GM13976 (cell line): Measurements from ENCODE around the gene HOXA9.

ENCODE experiments used
- DNase-seq: peaks from one replicate; pipeline ENCODE4 v3.0.0; 2012; ENCODE audit warnings: low spot score
- CTCF ChIP-seq: IDR thresholded peaks from 2 replicates; pipeline ENCODE4 v1.5.1; 2012; ENCODE audit warnings: borderline replicate concordance, mild to moderate bottlenecking; ENCODE audit not compliant: insufficient read depth; ENCODE audit errors: extremely low read depth, missing control alignments, control extremely low read depth
- in situ Hi-C: fragments of 300-500 bp; cut with MboI; formaldehyde crosslinking; loops from one replicate; pipeline ENCODE4 v1.12.0; 2022; ENCODE audit warnings: low sequenced_read_pairs, mixed read lengths, inconsistent platforms; ENCODE audit not compliant: unreplicated experiment

Gene HOXA9

GRCh38 chr7:27179030-27179429 lies 13.7 kb upstream of the HOXA9 start:
- no peak for TF ChIP-seq CTCF
- DNase-seq, result no peak
- in situ Hi-C loops, result no loop called here

GRCh38 chr7:27178366-27178765 lies 13.0 kb upstream of the HOXA9 start:
- DNase-seq, result no peak
- no peak for TF ChIP-seq CTCF
- in situ Hi-C loops, result no loop called here

GRCh38 chr7:27177795-27178320 lies 12.5 kb upstream of the HOXA9 start:
- TF ChIP-seq CTCF, result no peak
- in situ Hi-C loops, result no loop called here
- DNase-seq, result no peak

- in situ Hi-C loops, result no loop called here
- no peak for DNase-seq
- no peak for TF ChIP-seq CTCF
Measured at GRCh38 chr7:27176962-27177794, 11.8 kb upstream of the HOXA9 start.

GRCh38 chr7:27176524-27176845 lies 11.1 kb upstream of the HOXA9 start:
- in situ Hi-C loops, result no loop called here
- TF ChIP-seq CTCF, result no peak
- no peak for DNase-seq

- no peak for DNase-seq
- no peak for TF ChIP-seq CTCF
- in situ Hi-C loops, result no loop called here
Measured at GRCh38 chr7:27175626-27176523, 10.5 kb upstream of the HOXA9 start.
